Measurements from ENCODE around the gene PDZD11.

- TF ChIP-seq CTCF (IDR thresholded peaks at IDR 0.05; ENCODE audit: poor library complexity, severe bottlenecking): no peak
- TF ChIP-seq TAF1 (IDR thresholded peaks at IDR 0.05; ENCODE audit: low read depth): no peak
- no peak for TF ChIP-seq SMC3 (conservative IDR thresholded peaks at IDR 0.05; ENCODE audit: poor library complexity)
- TF ChIP-seq POLR2AphosphoS5 (IDR thresholded peaks at IDR 0.05): no peak
- TF ChIP-seq EZH2 (IDR thresholded peaks at IDR 0.05; ENCODE audit: borderline replicate concordance, insufficient read depth, low read length, poor library complexity, severe bottlenecking): no peak
- TF ChIP-seq EP300 (conservative IDR thresholded peaks at IDR 0.05; ENCODE audit: poor library complexity, severe bottlenecking): no peak
- no peak for TF ChIP-seq MXI1 (conservative IDR thresholded peaks at IDR 0.05; ENCODE audit: poor library complexity, severe bottlenecking)
- no peak for TF ChIP-seq REST (IDR thresholded peaks at IDR 0.05; ENCODE audit: borderline replicate concordance)
Observed at GRCh38 chrX:70313503-70313902, 23.8 kb upstream of the PDZD11 start.
